DOHH2 (cell line): ENCODE data around the gene PPIL3.

ENCODE experiments used
- H3F3A ChIP-seq: fragments of 200-600 bp; sonication (generic), shearing (Covaris generic); 2 replicates; pipeline ENCODE4 v1.6.0; 2016; ENCODE audit warnings: antibody characterized with exemption, mild to moderate bottlenecking; ENCODE audit not compliant: control insufficient read depth, insufficient read depth
- H3K27ac ChIP-seq: fragments of 200-600 bp; sonication (generic); 2 replicates; pipeline ENCODE4 v1.5.1; 2014; ENCODE audit warnings: low read depth, mild to moderate bottlenecking, low read length, moderate library complexity
- H3K27me3 ChIP-seq: fragments of 200-600 bp; sonication (generic); 2 replicates; pipeline ENCODE4 v1.6.1; 2014; ENCODE audit warnings: mild to moderate bottlenecking, low read length, mixed read lengths; ENCODE audit not compliant: control insufficient read depth
- H3K36me3 ChIP-seq: fragments of 200-600 bp; sonication (generic); 2 replicates; pipeline ENCODE4 v1.6.1; 2014; ENCODE audit warnings: mild to moderate bottlenecking, low read length, moderate library complexity, mixed read lengths; ENCODE audit not compliant: control insufficient read depth
- H3K4me1 ChIP-seq: fragments of 200-600 bp; sonication (generic); 2 replicates; pipeline ENCODE4 v1.6.1; 2014; ENCODE audit warnings: mild to moderate bottlenecking, low read length, mixed read lengths; ENCODE audit not compliant: control insufficient read depth
- H3K4me2 ChIP-seq: fragments of 200-600 bp; sonication (generic); 2 replicates; pipeline ENCODE4 v1.6.0; 2014; ENCODE audit warnings: mild to moderate bottlenecking, low read length, moderate library complexity
- H3K4me3 ChIP-seq: fragments of 200-600 bp; sonication (generic); 2 replicates; pipeline ENCODE4 v1.5.1; 2014; ENCODE audit warnings: mild to moderate bottlenecking, low read length, mixed read lengths
- H3K79me2 ChIP-seq: fragments of 200-600 bp; sonication (generic); 2 replicates; pipeline ENCODE4 v1.6.1; 2014; ENCODE audit warnings: mild to moderate bottlenecking, low read length, mixed read lengths; ENCODE audit not compliant: control insufficient read depth
- H3K9me2 ChIP-seq: fragments of 200-600 bp; sonication (generic); replicated peaks from 2 replicates; pipeline ENCODE4 v1.6.1; 2014; ENCODE audit warnings: mild to moderate bottlenecking, low read length, mixed read lengths; ENCODE audit not compliant: control insufficient read depth
- H3K9me3 ChIP-seq: fragments of 200-600 bp; sonication (generic); 2 replicates; pipeline ENCODE4 v1.6.1; 2014; ENCODE audit warnings: antibody characterized with exemption, low read length, mixed read lengths; ENCODE audit not compliant: control insufficient read depth, insufficient read depth
- H4K20me1 ChIP-seq: fragments of 200-600 bp; sonication (generic); 2 replicates; pipeline ENCODE4 v1.6.0; 2014; ENCODE audit warnings: low read depth, mild to moderate bottlenecking, antibody characterized with exemption, low read length, moderate library complexity; ENCODE audit not compliant: control insufficient read depth, insufficient read depth
- CTCF ChIP-seq: fragments of 200-600 bp; sonication (generic); IDR thresholded peaks from one replicate; pipeline ENCODE4 v1.5.1; 2014; ENCODE audit warnings: antibody characterized with exemption, mild to moderate bottlenecking, low read depth, low read length; ENCODE audit not compliant: poor library complexity, severe bottlenecking
- EZH2phosphoT487 ChIP-seq: fragments of 200-600 bp; sonication (generic); IDR thresholded peaks from 2 replicates; pipeline ENCODE4 v1.6.1; 2017; ENCODE audit warnings: borderline replicate concordance, mild to moderate bottlenecking, antibody characterized with exemption, low read length, moderate library complexity, mixed read lengths

PPIL3 gene

GRCh38 chr2:200860092-200860795 lies 28.6 kb downstream of the PPIL3 start:
- Histone ChIP-seq H3F3A (peaks cover 32% of the 10 kb centered on the region), H3K27ac (no peak overlapping the region), H4K20me1 (peaks cover 33% of the 10 kb centered on the region), H3K4me2 (0 out of 2 replicates have a peak overlapping the region, but pooled peaks have one; percentile 87), H3K9me3 (no peaks in the 10 kb centered on the region), H3K4me1 (peaks cover 21% of the 10 kb centered on the region), H3K27me3 (no peaks in the 10 kb centered on the region), H3K9me2 (no peaks in the 10 kb centered on the region), H3K36me3 (peaks cover 90% of the 10 kb centered on the region), H3K4me3 (no peak overlapping the region), H3K79me2 (peaks cover 85% of the 10 kb centered on the region)
- TF ChIP-seq CTCF = no peak
- TF ChIP-seq EZH2phosphoT487 = no peak

GRCh38 chr2:200856806-200857205 lies 32.1 kb downstream of the PPIL3 start:
- Histone ChIP-seq H4K20me1 (peaks cover 25% of the 10 kb centered on the region), H3K4me1 (peaks cover 10% of the 10 kb centered on the region), H3K9me2 (no peaks in the 10 kb centered on the region), H3K27ac (no peak overlapping the region), H3K27me3 (no peaks in the 10 kb centered on the region), H3K79me2 (peaks cover 58% of the 10 kb centered on the region), H3K36me3 (peaks cover 99% of the 10 kb centered on the region), H3K4me3 (no peak overlapping the region), H3K9me3 (no peaks in the 10 kb centered on the region), H3K4me2 (no peak overlapping the region), H3F3A (peaks cover 60% of the 10 kb centered on the region)
- TF ChIP-seq CTCF = no peak
- no peak for TF ChIP-seq EZH2phosphoT487

- Histone ChIP-seq H3K36me3 (peaks cover 72% of the 10 kb centered on the region), H3K9me3 (no peaks in the 10 kb centered on the region), H3K27me3 (no peaks in the 10 kb centered on the region), H3K4me2 (no peak overlapping the region), H3K4me3 (no peak overlapping the region), H3K9me2 (no peaks in the 10 kb centered on the region), H3F3A (peaks cover 69% of the 10 kb centered on the region), H4K20me1 (peaks cover 4% of the 10 kb centered on the region; the same call in 1 of the 2 replicates), H3K79me2 (peaks cover 16% of the 10 kb centered on the region), H3K4me1 (no peaks in the 10 kb centered on the region), H3K27ac (no peak overlapping the region)
- TF ChIP-seq CTCF = no peak
- TF ChIP-seq EZH2phosphoT487 = no peak
Observed at GRCh38 chr2:200852605-200853004, 36.3 kb downstream of the PPIL3 start.
